Right ventricle myocardium superior (tissue), 1 donor: ENCODE data around the gene NOS2. TPM values are rescaled to one million over a fixed set of nuclear protein-coding genes. Genes with fewer than 3 reads are reported as not detected.
"Not testable (repeated sequence)": the region's sequence is repeated elsewhere in the genome, so short reads cannot be mapped to it uniquely, and the experiment has no call there.

Experiments used
- ATAC-seq: fragments of 200-7000 bp; cut with Tn5 transposase; one replicate; pipeline ENCODE4 v1.9.1; 2020; ENCODE audit warnings: mild to moderate bottlenecking; ENCODE audit not compliant: poor library complexity
- DNase-seq: peaks from one replicate; pipeline ENCODE4 v3.0.0-alpha.2; 2020
- intact Hi-C: fragments of 100-400 bp; cut with DNase I; formaldehyde crosslinking; loops from one replicate; pipeline ENCODE4 v1.11.2; 2022
- total RNA-seq: library from RNA; stranded (reverse); fragmentation: NEBNext Ultra II Directional; extraction: Animal tissue kit (Norgen Biotek cat#: 25700); gene quantifications from one replicate; pipeline ENCODE4 v1.2.1, GENCODE V29; 2021
- donor health status: DM: no; HTN: yes; CAD: no; lungs with severe emphysema.

NOS2 gene
- total RNA-seq, 1 donor from 2014 or later = 0.19 TPM

DNA sequence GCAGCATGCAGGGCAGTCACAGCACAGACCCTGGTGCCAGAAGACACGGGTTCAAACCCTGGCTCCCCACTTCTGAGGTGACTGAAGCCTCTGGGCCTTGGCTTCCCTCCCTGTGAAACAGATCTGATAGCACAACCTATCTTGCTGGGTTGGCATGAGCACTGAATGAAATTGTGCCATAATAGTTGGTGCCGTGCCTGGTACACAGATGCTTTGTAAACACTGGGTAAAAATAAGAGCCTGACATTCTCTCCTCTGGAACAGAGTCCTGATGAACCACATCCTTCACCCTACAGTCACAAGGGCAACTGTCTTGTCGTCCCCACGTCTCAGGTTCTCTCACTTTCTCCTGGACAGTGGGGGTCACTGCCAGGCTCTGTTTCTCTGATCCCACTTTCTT is 35.7 kb downstream of the NOS2 start:
- DNase-seq (no peak), ATAC-seq (no peak)
- intact Hi-C loops = loop anchor here (5.0 kb wide), 1 partner anchor 118 kb away; no protein-coding TSS in a partner anchor

GRCh38 chr17:27762527-27763305 is 37.6 kb downstream of the NOS2 start:
- ATAC-seq = no peak
- intact Hi-C loops = loop anchor here (5.0 kb wide), 1 partner anchor 120 kb away; no protein-coding TSS in a partner anchor
- DNase-seq = peak; percentile 24

GRCh38 chr17:27760931-27761330 is 39.4 kb downstream of the NOS2 start:
- DNase-seq = peak; percentile 17
- intact Hi-C loops = loop anchor here (5.0 kb wide), 1 partner anchor 121 kb away; no protein-coding TSS in a partner anchor
- ATAC-seq = not testable (repeated sequence)

- ATAC-seq (peak; percentile 65), DNase-seq (peak; percentile 84)
- intact Hi-C loops = loop anchor here (5.0 kb wide), 1 partner anchor 122 kb away; no protein-coding TSS in a partner anchor
Measured at GRCh38 chr17:27760069-27760885, 40.1 kb downstream of the NOS2 start.

DNA sequence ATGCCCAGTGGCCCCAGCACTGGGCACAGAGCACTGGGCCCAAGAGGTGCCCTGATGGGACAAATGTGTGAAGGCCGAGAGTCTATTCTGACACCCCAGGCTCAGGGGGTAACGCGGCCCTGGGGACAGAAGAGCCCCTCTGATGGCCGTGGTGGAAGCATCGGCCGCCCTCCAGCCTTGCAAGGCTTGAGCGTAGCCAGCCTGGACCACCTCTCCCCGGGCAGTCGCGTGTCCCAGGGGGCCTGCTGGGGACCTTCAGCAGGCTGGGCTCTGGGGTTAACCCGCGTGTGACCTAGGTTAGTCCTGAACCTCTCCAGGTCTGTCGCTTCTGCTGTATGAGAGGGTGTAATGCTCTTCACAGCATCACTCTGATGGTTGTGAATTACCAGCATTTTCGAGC is 40.8 kb downstream of the NOS2 start:
- no peak for ATAC-seq
- no peak for DNase-seq
- intact Hi-C loops = loop anchor here (5.0 to 10.0 kb wide), 3 partner anchors 55 to 152 kb away; no protein-coding TSS in a partner anchor

DNA sequence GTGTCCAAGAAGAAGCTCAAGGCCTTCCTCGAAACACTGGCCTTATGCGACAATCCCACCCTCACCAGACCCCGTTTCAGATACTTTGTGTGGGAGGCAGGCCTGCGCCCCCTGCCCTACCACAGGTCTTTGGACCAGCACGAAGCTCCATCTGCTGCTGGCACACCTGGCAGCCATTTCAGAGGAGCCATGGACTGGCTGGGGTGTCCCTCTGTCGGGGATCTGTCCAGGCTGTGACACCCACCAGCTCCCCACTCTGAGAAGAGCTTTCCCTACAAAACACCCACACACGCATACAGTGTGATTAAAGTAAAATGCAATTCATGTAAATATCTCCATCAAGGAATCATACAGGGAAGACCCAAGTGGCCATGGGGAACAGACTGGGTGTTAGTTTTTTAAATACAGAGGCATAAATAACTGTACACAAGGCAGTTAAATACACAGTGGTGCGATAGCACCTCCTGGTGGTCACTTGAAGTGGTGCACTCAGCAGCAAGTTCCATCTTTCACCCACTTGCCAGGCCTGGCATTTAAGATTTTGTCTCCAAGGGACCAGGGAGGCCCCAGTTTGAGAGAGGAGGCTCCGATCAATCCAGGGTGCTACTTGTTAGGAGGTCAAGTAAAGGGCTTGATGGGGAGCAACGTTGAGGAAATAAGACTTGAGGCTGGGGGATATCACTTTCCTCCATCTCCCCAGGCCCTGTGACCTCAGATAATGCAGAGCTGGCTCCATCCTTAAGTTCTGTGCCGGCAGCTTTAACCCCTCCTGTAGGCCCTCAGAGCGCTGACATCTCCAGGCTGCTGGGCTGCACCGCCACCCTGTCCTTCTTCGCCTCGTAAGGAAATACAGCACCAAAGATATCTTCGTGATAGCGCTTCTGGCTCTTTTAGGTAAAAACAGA is 43.6 kb downstream of the NOS2 start:
- ATAC-seq (no peak), DNase-seq (no peak)
- intact Hi-C loops = loop anchor here (5.0 to 10.0 kb wide), 3 partner anchors 58 to 149 kb away; no protein-coding TSS in a partner anchor

GRCh38 chr17:27755706-27756466 is 44.4 kb downstream of the NOS2 start:
- ATAC-seq = no peak
- no peak for DNase-seq
- intact Hi-C loops = loop anchor here (5.0 to 10.0 kb wide), 3 partner anchors 59 to 149 kb away; no protein-coding TSS in a partner anchor

DNA sequence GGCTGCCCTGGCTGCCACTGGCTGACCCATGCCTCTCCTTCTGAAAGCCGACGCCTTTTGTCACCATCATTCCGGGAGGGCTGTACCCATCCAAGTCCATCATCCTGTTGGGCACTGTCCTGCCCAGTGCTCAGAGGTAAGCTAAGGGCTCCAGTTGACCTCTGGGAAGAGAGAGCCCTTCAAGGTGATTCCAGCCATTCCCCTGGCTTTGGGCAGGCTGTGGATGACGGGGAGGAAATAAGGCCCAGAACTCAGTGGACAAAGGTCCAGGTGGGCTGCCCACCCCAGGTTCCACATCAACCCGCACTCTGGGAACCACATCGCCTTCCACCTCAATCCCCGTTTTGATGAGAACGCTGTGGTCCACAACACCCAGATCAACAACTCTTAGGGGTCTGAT is 45.8 kb downstream of the NOS2 start:
- DNase-seq (no peak), ATAC-seq (no peak)
- intact Hi-C loops = loop anchor here (10.0 kb wide), 2 partner anchors 60 to 100 kb away; no protein-coding TSS in a partner anchor

DNA sequence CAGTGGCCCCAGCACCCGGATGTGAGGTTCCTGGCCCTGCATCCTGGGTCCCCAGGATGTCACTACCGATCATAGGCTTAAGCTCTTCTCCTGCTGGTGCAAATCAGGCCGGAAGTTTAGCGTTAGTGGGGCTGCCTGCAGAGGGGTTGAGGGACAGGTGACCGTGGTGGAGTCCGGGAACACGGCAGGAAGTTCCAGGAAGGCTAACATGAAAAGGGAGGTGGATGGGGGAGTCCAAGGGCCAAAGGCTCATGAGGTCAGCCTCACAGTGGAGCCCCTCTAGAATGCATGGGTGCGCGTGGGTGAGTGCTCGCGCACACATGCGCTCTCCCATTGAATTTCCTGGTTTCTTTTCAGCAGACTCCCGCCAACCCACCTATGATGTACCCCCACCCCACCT is 46.6 kb downstream of the NOS2 start:
- intact Hi-C loops = loop anchor here (10.0 kb wide), 2 partner anchors 61 to 99 kb away; no protein-coding TSS in a partner anchor
- not testable (repeated sequence) for ATAC-seq, DNase-seq

DNA sequence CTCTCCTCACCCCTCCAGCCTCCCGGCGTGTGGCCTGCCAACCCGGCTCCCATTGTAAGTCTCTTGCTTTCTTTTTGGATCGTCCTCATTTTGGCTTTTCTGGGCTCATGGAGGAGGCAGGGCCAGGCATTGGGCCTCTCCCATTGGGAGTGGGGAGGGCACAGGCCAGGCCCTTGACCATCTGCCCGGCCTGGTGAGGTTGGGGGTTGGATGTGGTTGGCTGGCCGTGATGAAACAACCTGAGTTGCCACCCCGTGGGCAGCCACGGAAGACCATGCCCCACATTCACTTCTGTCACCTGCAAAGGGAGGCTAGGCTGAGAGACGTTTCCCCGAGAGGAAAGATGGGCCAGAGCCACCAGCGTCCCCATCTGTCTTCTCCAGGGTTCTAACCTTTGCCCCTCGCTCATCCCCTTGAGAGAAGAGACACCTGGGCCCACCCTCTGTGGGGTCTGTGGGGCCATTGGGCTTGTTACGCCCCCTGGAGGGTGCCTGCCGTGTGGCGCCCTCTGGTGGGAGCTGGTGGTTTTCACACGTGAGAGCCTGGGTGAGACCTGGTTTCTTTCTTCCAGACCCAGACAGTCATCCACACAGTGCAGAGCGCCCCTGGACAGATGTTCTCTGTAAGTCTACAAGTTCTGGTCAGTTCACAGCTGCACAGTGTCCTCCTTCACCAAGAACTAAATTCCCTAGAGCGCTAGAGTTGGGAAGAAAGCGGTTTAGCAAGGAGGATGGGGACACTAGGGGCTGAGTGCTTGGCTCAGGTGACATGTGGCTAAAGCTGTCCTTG is 47.3 kb downstream of the NOS2 start:
- intact Hi-C loops = loop anchor here (10.0 kb wide), 2 partner anchors 62 to 98 kb away; no protein-coding TSS in a partner anchor
- not testable (repeated sequence) for DNase-seq, ATAC-seq

DNA sequence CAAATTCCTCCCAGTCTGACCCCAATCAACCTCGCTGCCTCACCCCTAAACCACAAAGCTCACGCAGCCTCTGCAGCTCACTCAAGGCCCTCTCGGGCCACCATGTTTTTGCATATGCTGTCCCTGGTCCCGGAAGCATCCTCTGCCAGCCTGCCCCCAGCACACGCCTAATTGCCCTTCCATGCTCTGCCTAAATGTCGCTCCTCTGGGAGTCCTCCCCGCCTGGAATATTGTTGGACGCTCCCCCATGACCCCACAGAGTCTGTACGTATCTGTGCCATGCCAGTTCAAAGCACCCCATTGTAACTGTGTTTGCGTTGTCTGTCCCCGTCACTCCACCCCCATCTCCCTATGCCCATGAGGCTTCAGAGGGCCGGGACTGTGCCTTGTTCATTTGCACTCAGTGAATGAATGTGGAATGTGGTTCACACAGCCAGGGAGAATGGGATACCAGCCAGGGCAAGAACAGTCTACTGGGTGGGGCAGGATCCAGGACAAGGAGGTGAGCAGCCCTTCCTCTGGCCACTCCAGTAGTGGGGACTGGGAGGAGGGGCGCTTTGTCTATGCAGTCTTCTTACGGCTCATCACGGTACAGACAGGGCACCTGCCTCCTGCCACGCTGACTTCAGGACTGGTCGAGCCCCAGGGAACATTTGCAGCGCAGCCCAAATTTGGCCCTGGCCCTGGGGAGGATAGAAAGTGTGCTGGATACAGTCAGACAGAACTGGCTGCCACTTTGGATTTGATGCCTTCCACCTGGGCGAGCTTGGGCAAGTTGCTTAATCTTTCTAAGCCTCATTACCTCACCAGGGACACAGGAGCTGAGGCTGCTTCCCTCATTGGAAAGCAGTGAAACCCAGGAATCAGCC is 48.5 kb downstream of the NOS2 start:
- ATAC-seq = peak; percentile 62
- intact Hi-C loops = loop anchor here (10.0 kb wide), 2 partner anchors 63 to 97 kb away; no protein-coding TSS in a partner anchor
- no peak for DNase-seq

DNA sequence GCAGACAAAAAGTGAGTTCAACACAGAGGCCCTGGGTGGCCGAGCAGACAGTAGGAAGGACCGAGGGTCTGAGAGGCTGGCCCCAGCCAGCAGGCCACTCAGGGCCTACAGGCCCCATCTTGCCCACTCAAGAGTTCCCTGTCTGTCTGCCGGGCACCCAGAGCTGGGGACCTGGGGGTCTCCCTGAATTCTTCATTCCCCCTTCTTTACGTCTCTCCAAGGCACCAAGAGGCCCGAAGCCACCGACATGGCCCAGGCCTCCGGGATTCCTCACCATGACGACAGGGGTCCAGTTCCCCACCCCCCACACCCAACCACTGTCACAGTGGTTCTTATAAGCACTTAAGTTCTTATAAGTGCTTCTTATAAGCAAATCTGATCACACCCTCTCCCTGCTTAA is 49.2 kb downstream of the NOS2 start:
- intact Hi-C loops = loop anchor here (10.0 kb wide), 2 partner anchors 64 to 96 kb away; no protein-coding TSS in a partner anchor
- ATAC-seq = no peak
- DNase-seq = no peak

- not testable (repeated sequence) for ATAC-seq, DNase-seq
- intact Hi-C loops = loop anchor here (10.0 kb wide), 2 partner anchors 65 to 95 kb away; no protein-coding TSS in a partner anchor
Measured at GRCh38 chr17:27749562-27750150, 50.7 kb downstream of the NOS2 start.

DNA sequence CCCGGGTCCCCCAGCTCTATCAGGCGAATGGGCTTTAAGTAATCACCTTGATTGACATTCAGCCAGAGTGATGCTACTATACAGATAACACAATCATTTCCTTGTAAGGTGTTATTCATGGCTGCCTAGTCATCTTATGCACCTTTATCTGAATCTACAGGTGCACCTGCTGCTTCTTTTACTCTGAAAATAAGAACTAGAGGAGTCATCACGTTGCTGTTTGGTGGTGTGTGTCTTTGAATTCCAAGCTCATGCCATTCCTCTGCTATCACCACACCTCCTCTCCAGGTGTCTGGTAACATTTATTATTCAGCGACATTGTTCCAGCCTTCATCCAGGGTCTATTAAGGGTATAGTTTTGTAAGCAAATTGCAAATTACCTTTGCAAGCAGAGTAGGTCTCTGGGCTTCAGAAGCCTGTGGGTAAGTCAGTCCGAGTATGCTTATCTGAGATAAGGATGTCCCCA is 51.9 kb downstream of the NOS2 start:
- no peak for DNase-seq
- intact Hi-C loops = no loop called here
- no peak for ATAC-seq
